ENCODE data around the gene FYB2.

FYB2 gene

DNA sequence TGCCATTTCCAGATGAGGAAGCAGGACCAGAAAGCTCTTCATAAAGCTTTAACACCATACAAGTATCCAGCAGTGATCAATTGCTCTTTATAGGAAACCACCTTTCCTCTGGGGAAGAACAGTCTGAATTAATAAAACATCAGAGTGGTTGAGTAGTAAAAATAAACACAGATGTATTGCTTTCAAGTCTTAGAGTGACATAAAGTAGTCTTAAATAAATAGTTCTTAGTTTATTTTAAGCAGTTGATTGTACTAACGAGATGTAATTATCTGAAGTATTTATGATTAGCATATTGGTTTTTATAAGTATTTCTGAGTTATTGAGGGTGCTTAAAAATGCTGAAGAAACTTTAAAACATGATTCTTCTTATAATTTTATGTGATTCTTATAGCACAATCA lies 107.1 kb downstream of the FYB2 start:
- Histone ChIP-seq H3K4me1 (ENCODE audit: control insufficient read depth, low read length) (no peaks in the 10 kb centered on the region), H3K36me3 (ENCODE audit: control insufficient read depth, low read length) (no peaks in the 10 kb centered on the region), H3F3A (ENCODE audit: control insufficient read depth, insufficient read depth) (no peaks in the 10 kb centered on the region), H3K27ac (ENCODE audit: low read depth, low read length) (no peak overlapping the region), H3K4me3 (ENCODE audit: low read length) (no peak overlapping the region), H3K79me2 (ENCODE audit: control insufficient read depth, low read length) (no peaks in the 10 kb centered on the region), H3K27me3 (ENCODE audit: control insufficient read depth, low read length) (peaks cover 16% of the 10 kb centered on the region), H4K20me1 (ENCODE audit: control insufficient read depth, insufficient read depth, low read depth, low read length) (no peaks in the 10 kb centered on the region), H3K4me2 (ENCODE audit: low read length) (no peak overlapping the region), H3K9me2 (replicated peaks; ENCODE audit: control insufficient read depth, low read length) (no peaks in the 10 kb centered on the region), H3K9me3 (ENCODE audit: control insufficient read depth, insufficient read depth, low read length) (no peaks in the 10 kb centered on the region)
- TF ChIP-seq CTCF (IDR thresholded peaks at IDR 0.05; ENCODE audit: low read depth, low read length, poor library complexity, severe bottlenecking) (no peak), EZH2phosphoT487 (IDR thresholded peaks at IDR 0.05; ENCODE audit: borderline replicate concordance, low read length) (no peak)

DNA sequence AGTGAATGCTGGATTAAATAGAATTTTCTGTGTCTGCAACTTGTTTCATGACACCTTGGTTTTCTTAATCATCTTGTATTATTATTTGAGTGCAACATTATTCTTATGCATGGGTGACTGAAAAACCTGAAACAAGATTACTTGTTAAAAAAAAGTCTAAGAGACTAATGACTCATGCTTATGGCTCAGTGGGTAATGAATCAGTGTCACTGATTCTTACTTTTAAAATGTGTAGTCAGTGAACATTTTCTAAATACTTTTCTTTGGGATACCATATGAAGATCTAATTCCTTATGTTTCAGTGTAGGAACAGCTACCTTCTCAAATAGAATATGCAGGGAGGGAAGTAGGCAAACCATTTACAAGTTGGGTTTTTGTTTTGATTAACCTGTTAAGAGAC lies 108.6 kb downstream of the FYB2 start:
- no peak overlapping the region for H3K27ac ChIP-seq (ENCODE audit: low read depth, low read length)
- no peak for TF ChIP-seq CTCF (IDR thresholded peaks at IDR 0.05; ENCODE audit: low read depth, low read length, poor library complexity, severe bottlenecking)
- TF ChIP-seq EZH2phosphoT487 (IDR thresholded peaks at IDR 0.05; ENCODE audit: borderline replicate concordance, low read length): no peak
- no peaks in the 10 kb centered on the region for H3K9me2 ChIP-seq (replicated peaks; ENCODE audit: control insufficient read depth, low read length)
- H3K4me3 ChIP-seq (ENCODE audit: low read length): no peak overlapping the region
- H3K27me3 ChIP-seq (ENCODE audit: control insufficient read depth, low read length): peaks cover 16% of the 10 kb centered on the region
- no peaks in the 10 kb centered on the region for H3K9me3 ChIP-seq (ENCODE audit: control insufficient read depth, insufficient read depth, low read length)
- no peaks in the 10 kb centered on the region for H3K79me2 ChIP-seq (ENCODE audit: control insufficient read depth, low read length)
- no peaks in the 10 kb centered on the region for H4K20me1 ChIP-seq (ENCODE audit: control insufficient read depth, insufficient read depth, low read depth, low read length)
- no peak overlapping the region for H3K4me2 ChIP-seq (ENCODE audit: low read length)
- H3K36me3 ChIP-seq (ENCODE audit: control insufficient read depth, low read length): no peaks in the 10 kb centered on the region
- H3K4me1 ChIP-seq (ENCODE audit: control insufficient read depth, low read length): no peaks in the 10 kb centered on the region
- H3F3A ChIP-seq (ENCODE audit: control insufficient read depth, insufficient read depth): no peaks in the 10 kb centered on the region

DNA sequence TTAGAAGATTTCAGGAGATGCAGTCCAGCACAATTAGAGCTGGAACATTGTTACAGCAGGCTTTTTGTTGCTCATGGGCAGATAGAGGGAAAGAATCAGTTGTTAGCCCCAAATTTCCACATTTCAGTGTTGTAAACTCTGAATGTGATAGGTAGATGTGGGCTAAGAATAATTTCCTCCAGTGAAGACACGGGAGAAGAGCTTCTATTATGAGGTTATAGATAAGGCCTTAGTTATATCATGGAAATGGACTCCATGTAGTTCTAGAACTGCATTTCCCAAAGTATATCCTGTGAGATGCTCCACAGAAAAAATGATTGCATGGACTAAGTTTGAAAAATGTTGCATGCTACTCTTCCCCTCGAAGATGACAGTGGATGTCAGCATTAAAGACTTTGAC lies 109.2 kb downstream of the FYB2 start:
- Histone ChIP-seq H3K4me1 (ENCODE audit: control insufficient read depth, low read length) (no peaks in the 10 kb centered on the region), H3F3A (ENCODE audit: control insufficient read depth, insufficient read depth) (no peaks in the 10 kb centered on the region), H3K27me3 (ENCODE audit: control insufficient read depth, low read length) (peaks cover 11% of the 10 kb centered on the region), H4K20me1 (ENCODE audit: control insufficient read depth, insufficient read depth, low read depth, low read length) (no peaks in the 10 kb centered on the region), H3K9me2 (replicated peaks; ENCODE audit: control insufficient read depth, low read length) (no peaks in the 10 kb centered on the region), H3K9me3 (ENCODE audit: control insufficient read depth, insufficient read depth, low read length) (no peaks in the 10 kb centered on the region), H3K4me2 (ENCODE audit: low read length) (no peak overlapping the region), H3K27ac (ENCODE audit: low read depth, low read length) (no peak overlapping the region), H3K79me2 (ENCODE audit: control insufficient read depth, low read length) (no peaks in the 10 kb centered on the region), H3K36me3 (ENCODE audit: control insufficient read depth, low read length) (no peaks in the 10 kb centered on the region), H3K4me3 (ENCODE audit: low read length) (no peak overlapping the region)
- TF ChIP-seq EZH2phosphoT487 (IDR thresholded peaks at IDR 0.05; ENCODE audit: borderline replicate concordance, low read length): no peak
- TF ChIP-seq CTCF (IDR thresholded peaks at IDR 0.05; ENCODE audit: low read depth, low read length, poor library complexity, severe bottlenecking): no peak
